Urothelium cell line (cell line): ENCODE measurements around the gene ADD1.

Source experiments
- DNase-seq: peaks from one replicate; pipeline ENCODE4 v3.0.0; 2011; ENCODE audit warnings: low spot score, mixed read lengths
- FAIRE-seq: peaks from 2 replicates; lab custom pipeline; 2011; peaks lifted over from hg19 to GRCh38; lab: Jason Lieb, UNC

Gene ADD1

GRCh38 chr4:2804973-2805501, 38.6 kb upstream of the ADD1 start:
- no peak for FAIRE-seq
- DNase-seq = no peak

GRCh38 chr4:2805712-2806389, 37.8 kb upstream of the ADD1 start:
- DNase-seq (no peak), FAIRE-seq (no peak)

GRCh38 chr4:2806390-2807355, 37.0 kb upstream of the ADD1 start:
- no peak for DNase-seq
- FAIRE-seq = no peak

- DNase-seq = no peak
- no peak for FAIRE-seq
Observed at GRCh38 chr4:2807571-2807970, 36.1 kb upstream of the ADD1 start.

GRCh38 chr4:2808001-2808400, 35.6 kb upstream of the ADD1 start:
- DNase-seq = no peak
- FAIRE-seq = no peak

- DNase-seq (no peak), FAIRE-seq (no peak)
Observed at GRCh38 chr4:2809610-2810180, 33.9 kb upstream of the ADD1 start.

GRCh38 chr4:2810388-2810787, 33.3 kb upstream of the ADD1 start:
- FAIRE-seq = no peak

GRCh38 chr4:2811830-2812611, 31.6 kb upstream of the ADD1 start:
- FAIRE-seq = no peak

More at GRCh38 chr4:2810388-2810787, 33.3 kb upstream of the ADD1 start:
- DNase-seq = no peak

GRCh38 chr4:2812612-2813354, 30.9 kb upstream of the ADD1 start:
- FAIRE-seq (no peak), DNase-seq (no peak)

More at GRCh38 chr4:2811830-2812611, 31.6 kb upstream of the ADD1 start:
- no peak for DNase-seq

GRCh38 chr4:2813446-2814405, 29.9 kb upstream of the ADD1 start:
- DNase-seq (no peak), FAIRE-seq (no peak)

GRCh38 chr4:2814627-2815270, 28.9 kb upstream of the ADD1 start:
- DNase-seq (no peak), FAIRE-seq (no peak)

GRCh38 chr4:2816401-2816954, 27.2 kb upstream of the ADD1 start:
- DNase-seq = no peak

GRCh38 chr4:2817137-2817536, 26.5 kb upstream of the ADD1 start:
- FAIRE-seq (no peak), DNase-seq (no peak)

More at GRCh38 chr4:2816401-2816954, 27.2 kb upstream of the ADD1 start:
- FAIRE-seq = no peak

GRCh38 chr4:2817701-2818350, 25.8 kb upstream of the ADD1 start:
- DNase-seq (peak; percentile 76), FAIRE-seq (no peak)

- DNase-seq (peak; percentile 24), FAIRE-seq (no peak)
Observed at GRCh38 chr4:2818351-2818939, 25.2 kb upstream of the ADD1 start.

- DNase-seq = no peak
- FAIRE-seq = no peak
Observed at GRCh38 chr4:2819244-2820215, 24.1 kb upstream of the ADD1 start.
